ENCODE data around the gene CRACR2A. TPM values are rescaled to one million over a fixed set of nuclear protein-coding genes. Genes with fewer than 3 reads are reported as not detected.

Gene CRACR2A
- total RNA-seq, 1 experiment from 2014 or later, result 17.9 TPM

GRCh38 chr12:3598896-3599860, 153.7 kb downstream of the CRACR2A start:
- DNase-seq (ENCODE audit: low read depth), result no peak

- peak; percentile 24 for DNase-seq (ENCODE audit: low read depth)
Measured at GRCh38 chr12:3597526-3598210, 155.2 kb downstream of the CRACR2A start.

- no peak for DNase-seq (ENCODE audit: low read depth)
Measured at GRCh38 chr12:3596703-3597415, 156.1 kb downstream of the CRACR2A start.

- DNase-seq (ENCODE audit: low read depth), result no peak
Measured at GRCh38 chr12:3595721-3596120, 157.2 kb downstream of the CRACR2A start.

- no peak for DNase-seq (ENCODE audit: low read depth)
Measured at GRCh38 chr12:3594966-3595365, 157.9 kb downstream of the CRACR2A start.

- DNase-seq (ENCODE audit: low read depth), result no peak
Measured at GRCh38 chr12:3593906-3594483, 158.9 kb downstream of the CRACR2A start.

GRCh38 chr12:3592856-3593625, 159.9 kb downstream of the CRACR2A start:
- no peak for DNase-seq (ENCODE audit: low read depth)

- no peak for DNase-seq (ENCODE audit: low read depth)
Measured at GRCh38 chr12:3589745-3590144, 163.2 kb downstream of the CRACR2A start.

- DNase-seq (ENCODE audit: low read depth), result no peak
Measured at GRCh38 chr12:3587402-3588013, 165.4 kb downstream of the CRACR2A start.

GRCh38 chr12:3583656-3584334, 169.1 kb downstream of the CRACR2A start:
- no peak for DNase-seq (ENCODE audit: low read depth)

GRCh38 chr12:3580094-3580749, 172.7 kb downstream of the CRACR2A start:
- DNase-seq (ENCODE audit: low read depth), result no peak

- DNase-seq (ENCODE audit: low read depth), result no peak
Measured at GRCh38 chr12:3579446-3580093, 173.3 kb downstream of the CRACR2A start.

GRCh38 chr12:3578557-3578956, 174.4 kb downstream of the CRACR2A start:
- DNase-seq (ENCODE audit: low read depth), result no peak

GRCh38 chr12:3576891-3577290, 176.0 kb downstream of the CRACR2A start:
- DNase-seq (ENCODE audit: low read depth), result no peak

GRCh38 chr12:3574986-3575385, 177.9 kb downstream of the CRACR2A start:
- DNase-seq (ENCODE audit: low read depth), result no peak

- DNase-seq (ENCODE audit: low read depth), result no peak
Measured at GRCh38 chr12:3572560-3572959, 180.3 kb downstream of the CRACR2A start.

- no peak for DNase-seq (ENCODE audit: low read depth)
Measured at GRCh38 chr12:3571724-3572123, 181.2 kb downstream of the CRACR2A start.

GRCh38 chr12:3571323-3571722, 181.6 kb downstream of the CRACR2A start:
- no peak for DNase-seq (ENCODE audit: low read depth)

GRCh38 chr12:3568695-3569094, 184.2 kb downstream of the CRACR2A start:
- DNase-seq (ENCODE audit: low read depth), result no peak
